Right atrium auricular region (tissue), 2 donors: ENCODE data around the gene NDUFC1. TPM values are rescaled to one million over a fixed set of nuclear protein-coding genes. Genes with fewer than 3 reads are reported as not detected.
"Not testable (repeated sequence)": the region's sequence is repeated elsewhere in the genome, so short reads cannot be mapped to it uniquely, and the experiment has no call there.

Experiments
- DNase-seq: peaks from one replicate; pipeline ENCODE4 v3.0.0-alpha.2; 2019; ENCODE audit warnings: low spot score
- H3K27ac ChIP-seq, 2 donors: fragments of 200-600 bp; sonication (generic); 1 replicate in 1 of 2; 2 replicates in 1 of 2; pipeline ENCODE4 v1.5.1; 2016 to 2019
- H3K27me3 ChIP-seq, 2 donors: fragments of 200-600 bp; sonication (generic); one replicate each; pipeline versions ENCODE4 v1.5.1 to v1.6.0; 2017 to 2019
- H3K36me3 ChIP-seq: fragments of 200-600 bp; sonication (generic); one replicate; pipeline ENCODE4 v1.5.1; 2016
- H3K4me1 ChIP-seq, 2 donors: fragments of 200-600 bp; sonication (generic); one replicate each; pipeline versions ENCODE4 v1.5.1 to v1.6.0; 2017 to 2019
- H3K4me3 ChIP-seq, 2 donors: fragments of 200-600 bp; sonication (generic); 1 replicate in 1 of 2; 2 replicates in 1 of 2; pipeline ENCODE4 v1.5.1; 2017 to 2019; ENCODE audit warnings: mild to moderate bottlenecking in 1 of 2, moderate library complexity in 1 of 2
- H3K9me3 ChIP-seq, 2 donors: fragments of 200-600 bp; sonication (generic); one replicate each; pipeline ENCODE4 v1.5.1; 2019
- total RNA-seq, 2 donors: library from RNA; depleted of rRNA; stranded (reverse); fragments of >200 nt; gene quantifications; one replicate each; pipeline ENCODE4 v1.1.0, GENCODE V29; 2016
- TF ChIP-seq, protein P1 (sequence below), 2 donors: fragments of 200-600 bp; sonication (generic); IDR thresholded peaks; one replicate each; pipeline ENCODE4 v1.5.1; 2019; ENCODE audit warnings: antibody characterized with exemption in 2 of 2

The NDUFC1 gene
- total RNA-seq, 2 donors from 2014 or later, result 96.1 to 118 TPM

DNA sequence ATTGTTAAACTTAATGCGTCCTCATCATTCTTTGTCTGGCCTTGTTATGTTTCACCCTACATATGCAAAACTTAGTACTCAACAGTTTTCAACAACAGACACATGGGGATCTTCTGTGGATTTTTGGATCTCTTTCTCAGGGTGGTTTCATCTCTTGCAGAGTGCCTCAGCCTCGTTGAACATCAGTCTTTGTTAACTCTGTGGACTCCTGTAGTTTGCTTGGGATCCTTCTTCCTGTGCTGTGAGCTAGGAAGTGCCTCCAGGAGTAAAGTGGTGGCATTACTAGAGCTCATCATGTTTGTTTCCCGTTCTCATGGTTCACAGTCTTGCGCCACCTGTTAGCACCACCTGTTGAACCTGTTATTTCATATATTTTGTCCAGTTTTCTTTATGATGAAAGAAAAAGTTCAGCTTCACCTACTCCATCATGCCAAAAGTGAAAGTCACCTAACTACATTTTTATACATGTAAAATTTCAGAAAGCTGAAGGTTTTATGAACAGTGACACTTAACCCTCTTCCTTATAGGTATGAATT lies 27.5 kb upstream of the NDUFC1 start:
- no peak for DNase-seq
- Histone ChIP-seq H3K4me1 (no peaks in the 10 kb centered on the region), H3K27me3 (no peaks in the 10 kb centered on the region), H3K27ac (no peak overlapping the region), H3K36me3 (no peaks in the 10 kb centered on the region), H3K9me3 (no peaks in the 10 kb centered on the region), H3K4me3 (no peak overlapping the region)
- TF ChIP-seq, protein P1, sequence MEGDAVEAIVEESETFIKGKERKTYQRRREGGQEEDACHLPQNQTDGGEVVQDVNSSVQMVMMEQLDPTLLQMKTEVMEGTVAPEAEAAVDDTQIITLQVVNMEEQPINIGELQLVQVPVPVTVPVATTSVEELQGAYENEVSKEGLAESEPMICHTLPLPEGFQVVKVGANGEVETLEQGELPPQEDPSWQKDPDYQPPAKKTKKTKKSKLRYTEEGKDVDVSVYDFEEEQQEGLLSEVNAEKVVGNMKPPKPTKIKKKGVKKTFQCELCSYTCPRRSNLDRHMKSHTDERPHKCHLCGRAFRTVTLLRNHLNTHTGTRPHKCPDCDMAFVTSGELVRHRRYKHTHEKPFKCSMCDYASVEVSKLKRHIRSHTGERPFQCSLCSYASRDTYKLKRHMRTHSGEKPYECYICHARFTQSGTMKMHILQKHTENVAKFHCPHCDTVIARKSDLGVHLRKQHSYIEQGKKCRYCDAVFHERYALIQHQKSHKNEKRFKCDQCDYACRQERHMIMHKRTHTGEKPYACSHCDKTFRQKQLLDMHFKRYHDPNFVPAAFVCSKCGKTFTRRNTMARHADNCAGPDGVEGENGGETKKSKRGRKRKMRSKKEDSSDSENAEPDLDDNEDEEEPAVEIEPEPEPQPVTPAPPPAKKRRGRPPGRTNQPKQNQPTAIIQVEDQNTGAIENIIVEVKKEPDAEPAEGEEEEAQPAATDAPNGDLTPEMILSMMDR (IDR thresholded peaks at IDR 0.05), result no peak

DNA sequence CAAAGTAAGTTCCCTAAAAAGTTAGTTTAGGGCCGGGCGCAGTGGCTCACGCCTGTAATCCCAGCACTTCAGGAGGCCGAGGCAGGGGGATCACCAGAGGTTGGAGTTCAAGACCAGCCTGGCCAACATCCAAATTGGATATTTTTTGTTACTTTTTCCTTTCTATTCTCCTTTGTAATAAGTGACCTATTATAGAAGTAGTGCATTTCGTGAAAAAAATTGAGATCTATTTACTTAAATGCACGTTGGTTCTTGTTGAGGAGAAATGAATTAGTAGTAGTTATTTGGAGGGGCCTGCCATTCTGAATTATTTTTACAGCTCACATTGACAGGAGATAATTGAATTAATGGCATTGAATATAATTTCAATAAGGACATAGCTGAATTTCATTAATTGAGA lies 22.3 kb upstream of the NDUFC1 start:
- no peaks in the 10 kb centered on the region for H3K36me3 ChIP-seq
- TF ChIP-seq, protein P1 (IDR thresholded peaks at IDR 0.05), result no peak
- H3K27me3 ChIP-seq, result no peaks in the 10 kb centered on the region
- no peak overlapping the region for H3K27ac ChIP-seq
- no peak for DNase-seq
- peaks cover 0 to 5% of the 10 kb centered on the region in 2 donors for H3K4me1 ChIP-seq
- no peaks in the 10 kb centered on the region for H3K9me3 ChIP-seq
- H3K4me3 ChIP-seq, result no peak overlapping the region

- DNase-seq, H3K27me3 ChIP-seq, H3K4me1 ChIP-seq, H3K9me3 ChIP-seq, H3K27ac ChIP-seq, H3K36me3 ChIP-seq, H3K4me3 ChIP-seq: not testable (repeated sequence)
Observed at GRCh38 chr4:139322541-139322940, 20.3 kb upstream of the NDUFC1 start.

DNA sequence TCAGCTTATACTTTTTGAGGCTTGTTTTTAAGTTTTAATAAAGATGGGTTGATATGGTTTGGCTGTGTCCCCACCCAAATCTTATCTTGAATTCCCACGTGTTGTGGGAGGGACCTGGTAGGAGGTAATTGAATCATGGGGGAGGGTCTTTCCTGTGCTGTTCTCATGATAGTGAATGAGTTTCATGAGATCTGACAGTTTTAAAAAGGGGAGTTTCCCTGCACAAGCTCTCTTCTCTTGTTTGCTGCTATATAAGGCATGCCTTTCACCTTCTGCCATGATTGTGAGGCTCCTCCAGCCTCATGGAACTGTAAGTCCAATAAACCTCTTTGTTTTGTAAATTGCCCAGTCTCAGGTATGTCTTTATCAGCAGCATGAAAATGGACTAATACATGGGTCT lies 19.8 kb upstream of the NDUFC1 start:
- not testable (repeated sequence) for H3K27ac ChIP-seq, H3K27me3 ChIP-seq, H3K36me3 ChIP-seq, H3K9me3 ChIP-seq, DNase-seq, H3K4me3 ChIP-seq
- peaks cover 0 to 11% of the 10 kb centered on the region in 2 donors for H3K4me1 ChIP-seq

- Histone ChIP-seq H3K4me3 (no peak overlapping the region), H3K9me3 (no peaks in the 10 kb centered on the region), H3K27me3 (no peaks in the 10 kb centered on the region), H3K4me1 (peaks cover 0 to 29% of the 10 kb centered on the region in 2 donors), H3K27ac (no peak overlapping the region), H3K36me3 (no peaks in the 10 kb centered on the region)
- TF ChIP-seq, protein P1 (IDR thresholded peaks at IDR 0.05), result no peak
- DNase-seq, result no peak
Observed at GRCh38 chr4:139319571-139319970, 17.3 kb upstream of the NDUFC1 start.

GRCh38 chr4:139317635-139318034 lies 15.4 kb upstream of the NDUFC1 start:
- Histone ChIP-seq H3K4me1 (peaks cover 0 to 26% of the 10 kb centered on the region in 2 donors), H3K27ac (no peak overlapping the region), H3K36me3 (no peaks in the 10 kb centered on the region), H3K27me3 (no peaks in the 10 kb centered on the region), H3K9me3 (no peaks in the 10 kb centered on the region), H3K4me3 (no peak overlapping the region)
- TF ChIP-seq, protein P1 (IDR thresholded peaks at IDR 0.05), result no peak
- DNase-seq, result no peak

- TF ChIP-seq, protein P1 (IDR thresholded peaks at IDR 0.05), result no peak
- H3K36me3 ChIP-seq, result no peaks in the 10 kb centered on the region
- H3K4me3 ChIP-seq, result no peak overlapping the region
- H3K4me1 ChIP-seq, result peaks cover 0 to 30% of the 10 kb centered on the region in 2 donors
- H3K9me3 ChIP-seq, result no peaks in the 10 kb centered on the region
- no peak for DNase-seq
- no peak overlapping the region for H3K27ac ChIP-seq
- no peaks in the 10 kb centered on the region for H3K27me3 ChIP-seq
Observed at GRCh38 chr4:139316733-139317132, 14.5 kb upstream of the NDUFC1 start.
